GM19438 (cell line): ENCODE data around the gene ARVCF.

ENCODE experiments used
- ATAC-seq: cut with Tn5 transposase; IDR thresholded peaks from one replicate; pipeline ENCODE4 v1.9.1; 2021; ENCODE audit warnings: low read depth; ENCODE audit not compliant: unreplicated experiment

Gene ARVCF

DNA sequence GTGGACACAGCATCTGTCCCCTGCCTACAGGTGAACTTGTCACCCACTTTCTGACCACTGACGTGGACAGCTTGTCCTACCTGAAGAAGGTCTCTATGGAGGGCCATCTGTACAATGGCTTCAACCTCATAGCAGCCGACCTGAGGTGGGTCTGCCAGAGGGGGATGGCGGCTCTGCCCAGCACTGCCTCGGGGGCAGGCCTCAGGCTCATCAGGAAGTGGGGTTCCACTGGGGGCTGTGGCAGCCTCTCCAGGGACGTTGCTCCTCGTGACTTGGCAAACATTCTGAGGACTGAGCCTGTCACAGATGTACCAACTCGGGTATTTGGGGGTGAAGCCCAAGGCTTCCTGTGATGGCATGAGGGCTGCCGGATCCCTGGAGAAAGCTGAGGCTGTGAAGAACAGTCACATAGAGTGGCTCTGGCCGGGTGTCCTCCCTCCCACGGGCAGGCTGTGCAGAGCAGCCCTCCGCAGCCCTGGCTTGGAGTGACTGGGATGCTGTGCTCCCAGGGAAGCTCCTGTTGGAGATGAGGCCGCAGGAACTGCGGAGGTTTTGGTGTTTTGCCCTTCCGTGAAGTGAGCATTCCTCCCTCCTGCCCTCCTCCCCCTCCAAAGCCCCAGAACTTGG is 36.9 kb upstream of the ARVCF start:
- ATAC-seq = no peak

DNA sequence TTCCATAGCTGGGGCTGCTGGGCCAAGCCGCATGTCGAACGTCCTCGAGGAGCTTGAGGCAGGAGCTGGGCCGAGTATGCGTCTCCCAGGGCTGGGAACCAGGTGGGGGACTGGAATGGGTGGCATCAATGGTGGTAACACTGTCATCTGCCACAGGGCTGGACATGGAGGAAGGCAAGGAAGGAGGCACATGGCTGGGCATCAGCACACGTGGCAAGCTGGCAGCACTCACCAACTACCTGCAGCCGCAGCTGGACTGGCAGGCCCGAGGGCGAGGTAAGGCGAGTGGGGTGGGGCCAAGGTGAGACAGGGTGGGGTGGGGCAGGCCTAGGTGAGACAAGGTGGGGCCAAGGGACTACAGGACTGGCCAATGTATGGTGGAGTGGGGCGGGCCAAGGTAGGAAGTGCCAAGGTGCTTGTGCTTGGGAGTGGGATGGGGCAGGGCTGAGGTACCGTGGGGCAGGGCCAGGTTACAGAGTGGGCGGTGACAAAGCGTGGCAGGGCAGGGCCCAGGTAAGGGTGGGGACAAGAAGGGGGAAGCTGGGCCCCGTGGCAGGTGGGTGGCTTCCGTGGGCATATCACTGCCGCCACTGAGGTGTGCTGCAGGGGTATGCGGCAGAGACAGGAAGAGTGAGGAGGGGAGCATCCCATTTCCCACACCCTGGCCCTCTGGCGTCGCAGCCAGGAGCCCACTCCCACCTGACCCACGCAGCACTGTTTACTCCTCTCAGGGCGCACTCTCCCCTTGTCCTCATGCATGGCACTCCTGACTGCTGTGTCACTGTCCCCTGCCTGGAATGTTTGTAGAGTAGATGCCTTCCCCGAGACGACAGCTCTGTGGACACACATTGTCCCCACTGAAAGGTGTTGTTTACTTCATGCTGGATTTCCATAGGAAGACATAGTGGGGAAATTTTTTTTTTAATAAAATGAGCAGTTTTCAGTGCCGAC is 36.0 kb upstream of the ARVCF start:
- no peak for ATAC-seq

DNA sequence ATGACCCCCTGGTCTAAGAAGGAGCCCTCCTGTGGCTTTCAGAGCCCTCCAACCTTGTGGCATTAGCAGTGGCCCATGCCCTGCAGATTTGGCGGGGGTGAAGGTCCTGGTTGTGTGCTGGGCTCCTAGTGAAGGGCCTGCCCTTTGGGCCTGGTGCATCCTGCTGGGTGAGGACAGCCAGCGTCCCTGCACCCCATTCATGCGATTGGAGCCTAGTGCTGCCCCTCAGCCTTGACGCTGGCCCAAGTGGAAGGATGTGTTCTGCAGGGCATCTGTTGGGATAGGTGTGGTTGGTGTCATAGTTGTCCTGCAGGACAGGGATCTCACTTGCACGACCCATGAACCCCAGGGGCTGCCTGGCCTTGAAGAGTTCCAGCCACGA is 35.3 kb upstream of the ARVCF start:
- no peak for ATAC-seq

DNA sequence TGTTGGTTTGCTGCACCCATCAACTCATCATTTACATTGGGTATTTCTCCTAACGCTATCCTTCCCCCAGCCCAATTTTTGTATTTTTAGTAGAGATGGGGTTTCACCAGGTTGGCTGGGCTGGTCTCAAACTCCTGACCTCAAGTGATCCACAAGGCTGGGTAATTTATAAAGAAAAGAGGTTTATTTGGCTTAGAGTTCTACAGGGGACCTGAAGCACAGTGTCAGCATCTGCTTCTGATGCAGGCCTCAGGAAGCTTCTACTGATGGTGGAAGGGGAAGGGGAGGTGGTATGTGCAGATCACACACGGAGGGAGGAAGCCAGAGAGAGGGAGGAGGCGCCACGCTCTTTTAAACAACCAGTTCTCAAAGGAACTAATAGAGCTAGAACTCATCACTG is 30.1 kb upstream of the ARVCF start:
- ATAC-seq = no peak

DNA sequence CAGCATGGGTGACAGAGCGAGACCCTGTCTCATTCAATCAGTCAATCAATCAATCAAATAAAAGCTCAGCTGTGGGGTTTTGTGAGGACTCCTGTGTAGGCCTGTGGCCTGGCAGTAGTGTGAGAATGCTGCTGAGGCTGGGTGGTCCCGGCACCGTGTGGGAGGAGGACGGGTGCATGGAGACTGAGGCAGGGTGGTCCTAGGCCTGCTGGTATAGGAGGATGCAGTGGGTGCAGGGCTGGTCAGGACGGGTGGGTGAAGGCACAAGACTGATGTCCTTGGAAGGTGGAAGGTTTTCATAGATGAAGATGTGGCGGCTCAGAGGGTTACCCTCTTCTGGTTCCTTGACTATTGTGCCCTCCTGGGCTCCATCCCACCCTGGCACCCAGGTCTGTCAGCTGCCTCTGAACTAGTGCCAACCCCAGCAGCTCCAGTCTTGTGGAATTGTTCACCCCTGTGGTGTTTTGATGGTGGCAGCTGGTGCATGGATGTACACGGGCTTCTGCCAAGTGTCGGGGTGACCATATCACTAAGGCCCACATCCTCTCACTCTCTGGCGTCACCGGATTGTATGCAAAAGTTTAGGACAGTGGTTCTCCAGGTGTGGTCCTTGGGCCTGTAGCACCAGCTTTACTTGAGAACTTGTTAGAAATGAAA is 28.0 kb upstream of the ARVCF start:
- no peak for ATAC-seq

DNA sequence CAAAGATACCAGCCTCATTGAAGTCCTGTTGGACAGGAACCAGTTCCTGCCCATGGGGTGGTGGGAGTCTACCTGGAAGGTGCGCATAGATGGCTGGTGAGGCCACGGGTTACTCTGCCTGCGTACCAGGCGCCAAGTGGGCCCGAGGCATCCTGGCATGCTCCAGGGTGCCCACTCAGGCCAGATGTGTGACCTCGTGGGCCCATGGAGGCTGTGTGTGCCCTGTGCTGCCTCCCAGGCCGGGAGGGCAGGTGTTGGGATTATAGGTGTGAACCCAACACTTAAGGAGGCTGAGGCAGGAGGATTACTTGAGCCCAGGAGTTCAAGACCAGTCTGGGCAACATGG is 27.3 kb upstream of the ARVCF start:
- no peak for ATAC-seq

DNA sequence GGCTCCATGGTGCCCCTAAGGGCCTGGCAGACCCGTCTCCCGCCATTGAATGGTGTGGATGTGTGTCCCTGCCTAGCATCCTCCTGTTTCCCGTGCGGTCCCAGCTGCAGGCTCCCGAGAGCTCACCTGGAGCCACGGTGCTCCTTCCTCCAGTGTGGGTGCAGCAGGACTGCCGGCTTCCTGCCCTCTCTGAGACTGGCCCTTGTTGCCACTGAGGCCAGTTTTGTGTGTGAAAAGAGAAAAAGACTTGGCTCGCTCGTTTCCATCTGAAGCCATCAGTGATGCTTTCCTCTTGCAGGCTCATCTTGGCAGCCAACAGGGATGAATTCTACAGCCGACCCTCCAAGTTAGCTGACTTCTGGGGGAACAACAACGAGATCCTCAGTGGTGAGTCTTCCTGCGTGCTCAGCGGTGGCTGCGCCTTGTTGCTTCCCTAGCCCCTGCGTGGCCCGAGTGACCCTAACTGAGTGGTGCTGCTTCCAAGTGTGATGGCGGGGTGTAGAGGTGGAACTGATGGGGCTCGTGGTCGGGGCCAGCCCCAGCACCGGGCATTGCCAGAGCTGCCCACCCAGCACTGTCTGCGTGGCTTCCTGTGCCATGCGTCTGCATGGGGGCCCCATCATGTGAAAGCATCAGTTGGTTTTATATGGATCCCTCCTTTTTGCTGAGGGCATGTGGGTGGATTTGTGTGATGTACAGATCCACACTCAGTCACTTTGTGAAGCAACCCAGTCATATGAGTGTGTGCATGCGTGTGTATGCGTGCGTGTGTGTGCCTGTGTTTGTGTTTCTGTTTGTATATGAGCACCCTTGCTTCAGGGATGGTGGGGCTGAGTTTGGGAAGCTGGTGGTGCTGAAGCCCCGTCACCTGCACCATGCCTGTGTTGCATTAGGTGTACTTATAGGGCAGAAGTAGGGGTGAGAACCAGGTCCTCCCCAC is 26.7 kb upstream of the ARVCF start:
- ATAC-seq = no peak

DNA sequence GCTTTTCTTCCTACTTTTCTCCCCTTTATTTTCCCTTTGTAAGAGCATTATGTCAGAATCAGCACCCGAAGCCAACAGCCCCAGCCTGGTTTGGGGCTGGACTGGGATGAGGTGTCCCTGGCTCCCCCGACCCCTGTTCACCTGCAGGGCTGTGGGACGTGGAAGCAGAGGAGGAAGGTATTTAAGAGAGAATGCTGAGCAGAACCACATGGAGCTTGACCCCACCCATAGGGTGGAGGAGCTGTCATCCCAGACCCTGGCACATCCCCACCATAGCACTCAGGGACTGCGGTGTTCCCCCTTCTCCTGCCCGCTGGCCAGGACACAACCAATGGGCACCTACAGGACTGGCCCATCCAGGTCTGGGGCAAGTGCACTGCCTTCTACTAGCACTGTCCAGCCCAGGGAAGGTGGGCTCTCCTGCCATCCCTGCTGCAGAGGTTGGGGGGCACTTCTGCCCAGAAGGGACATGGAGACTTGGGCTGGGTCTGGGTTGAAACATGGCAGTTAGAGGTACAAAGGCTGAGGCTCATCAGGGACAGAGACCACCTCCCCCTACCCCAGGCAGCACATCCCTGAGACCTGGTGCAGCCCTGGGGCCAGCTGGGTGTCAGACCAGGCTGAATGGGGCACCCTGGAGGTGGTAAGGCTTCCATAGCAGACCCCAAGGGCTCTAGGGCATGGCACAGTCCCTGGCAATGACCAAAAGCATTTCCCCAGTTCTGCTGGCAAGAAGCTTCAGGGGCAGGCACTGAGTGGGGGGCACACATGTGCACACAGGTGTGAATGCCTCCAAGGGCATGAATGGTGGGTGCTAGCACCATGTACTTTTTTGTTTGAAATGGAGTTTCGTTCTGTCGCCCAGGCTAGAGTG is 23.9 kb upstream of the ARVCF start:
- ATAC-seq = no peak

DNA sequence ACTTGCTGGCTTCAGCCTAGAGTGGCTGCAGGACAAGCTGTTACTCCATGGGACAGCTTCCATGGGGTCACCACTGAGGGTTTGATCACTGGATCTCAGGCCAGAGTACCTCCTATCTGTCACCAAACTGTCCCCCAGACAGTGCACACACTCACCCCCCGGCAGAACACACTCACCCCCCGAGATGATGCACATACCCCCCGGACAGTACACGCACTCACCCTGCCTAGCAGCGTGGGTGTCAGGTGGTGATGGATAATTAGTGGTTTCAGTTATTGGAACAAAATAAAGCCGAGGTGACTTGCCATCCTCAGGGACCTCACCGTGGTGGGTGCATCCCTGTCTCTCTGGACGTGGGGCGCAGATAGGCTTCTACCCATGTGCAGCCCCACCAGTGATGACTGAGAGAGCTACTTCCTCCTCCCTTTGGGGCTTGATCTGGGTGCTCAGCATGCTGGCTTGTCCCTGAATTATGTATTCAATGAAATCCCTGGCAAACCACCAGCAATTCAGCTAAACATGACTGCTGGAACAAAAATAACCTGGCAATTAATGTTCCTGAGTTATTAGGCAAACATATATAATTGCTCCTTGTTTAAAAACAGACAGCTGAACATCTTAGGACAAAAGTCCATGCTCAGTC is 23.2 kb upstream of the ARVCF start:
- ATAC-seq = no peak

DNA sequence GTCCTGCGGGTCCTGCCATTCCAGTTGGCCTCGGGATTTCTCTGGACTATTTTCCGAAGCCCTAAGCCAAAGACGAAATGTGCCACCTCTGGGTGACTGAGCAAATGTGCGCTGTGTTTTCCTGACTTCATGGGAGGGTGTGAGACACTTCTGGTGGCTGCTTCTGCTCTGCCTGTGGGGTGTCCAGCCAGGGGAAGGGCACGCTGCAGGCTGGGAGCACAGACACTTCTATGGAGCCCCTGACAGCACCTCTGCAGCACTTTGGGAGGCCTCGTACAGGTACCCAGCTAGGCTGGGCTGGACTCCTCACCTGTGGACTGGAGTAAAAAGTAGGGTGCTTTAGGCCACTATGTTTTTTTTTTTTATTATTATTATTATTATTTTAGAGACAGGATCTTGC is 22.0 kb upstream of the ARVCF start:
- no peak for ATAC-seq

DNA sequence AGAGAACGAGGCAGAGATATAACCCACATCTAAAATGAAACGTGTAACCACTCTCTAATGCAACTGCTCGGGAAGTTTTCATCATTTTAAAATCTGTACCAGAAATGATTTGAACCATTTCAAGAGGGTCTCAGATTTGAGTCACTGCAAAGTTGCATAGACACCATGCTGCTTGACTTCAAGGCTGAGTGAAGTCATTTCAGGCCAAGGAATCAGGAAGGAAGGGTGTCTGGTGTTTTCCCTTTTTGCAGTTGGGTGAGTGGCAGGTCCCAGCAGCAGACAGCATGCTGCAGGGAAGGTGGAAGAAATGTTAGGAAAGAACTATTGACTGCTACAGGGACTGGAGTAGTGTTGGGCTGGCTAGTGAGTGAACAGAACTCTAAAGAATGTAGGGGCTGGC is 20.8 kb upstream of the ARVCF start:
- ATAC-seq = no peak

DNA sequence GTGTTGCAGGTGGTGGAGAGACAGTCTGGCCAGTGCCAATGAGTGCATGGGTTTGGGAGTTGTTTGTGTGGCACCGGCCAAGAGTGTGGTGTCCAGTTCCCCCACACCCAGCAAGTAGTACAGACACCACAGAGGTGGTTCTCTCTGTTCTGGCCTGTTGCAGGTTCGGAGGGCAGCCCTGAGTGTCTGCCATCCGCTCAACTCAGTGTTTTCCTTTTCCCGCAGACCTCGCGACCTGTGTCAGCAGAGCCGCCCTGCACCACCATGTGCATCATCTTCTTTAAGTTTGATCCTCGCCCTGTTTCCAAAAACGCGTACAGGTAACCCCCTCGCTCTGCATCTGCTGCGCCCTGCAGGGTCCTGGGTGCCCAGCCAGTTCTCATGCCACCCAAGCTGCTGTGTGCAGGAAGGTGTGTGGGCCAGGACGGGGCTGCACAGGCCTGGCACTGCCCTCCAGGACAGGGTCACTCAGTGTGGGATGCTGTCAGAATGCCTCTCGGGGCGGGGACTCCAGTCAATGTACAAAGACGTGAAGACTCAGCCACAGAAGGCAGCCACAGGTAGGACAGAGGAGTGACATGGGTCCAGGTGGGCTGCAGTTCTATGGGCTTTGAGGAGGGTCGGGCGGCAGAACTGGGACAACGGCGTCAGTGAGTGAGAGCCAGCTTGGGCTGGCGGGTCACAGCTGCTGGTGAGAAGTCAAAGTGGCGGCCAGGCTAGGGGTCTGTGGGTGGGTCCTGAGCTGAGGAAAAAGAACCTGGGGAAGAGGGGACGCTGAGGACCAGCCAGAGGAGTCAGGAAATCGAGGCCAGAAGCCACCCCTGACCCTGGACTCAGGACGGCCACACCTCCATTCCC is 20.1 kb upstream of the ARVCF start:
- no peak for ATAC-seq

DNA sequence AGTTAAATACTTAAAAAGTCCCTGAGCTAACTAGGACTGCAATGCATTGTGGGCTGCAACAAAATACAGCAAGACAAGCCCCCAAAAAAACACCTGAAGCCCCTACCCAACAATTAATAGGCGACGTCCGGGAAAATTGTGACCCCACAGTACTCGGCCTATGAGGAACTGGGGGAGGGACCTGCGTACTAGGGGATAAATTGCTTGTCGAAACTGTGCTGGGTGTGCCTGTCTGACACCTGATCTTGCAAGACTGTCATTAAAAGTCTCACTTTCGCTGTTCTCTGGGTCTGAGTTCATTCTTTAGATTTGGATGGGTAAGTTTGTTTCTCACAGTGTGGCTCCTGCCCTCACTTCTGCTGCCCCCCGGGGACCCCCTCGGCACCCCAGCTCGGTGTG is 19.5 kb upstream of the ARVCF start:
- no peak for ATAC-seq

DNA sequence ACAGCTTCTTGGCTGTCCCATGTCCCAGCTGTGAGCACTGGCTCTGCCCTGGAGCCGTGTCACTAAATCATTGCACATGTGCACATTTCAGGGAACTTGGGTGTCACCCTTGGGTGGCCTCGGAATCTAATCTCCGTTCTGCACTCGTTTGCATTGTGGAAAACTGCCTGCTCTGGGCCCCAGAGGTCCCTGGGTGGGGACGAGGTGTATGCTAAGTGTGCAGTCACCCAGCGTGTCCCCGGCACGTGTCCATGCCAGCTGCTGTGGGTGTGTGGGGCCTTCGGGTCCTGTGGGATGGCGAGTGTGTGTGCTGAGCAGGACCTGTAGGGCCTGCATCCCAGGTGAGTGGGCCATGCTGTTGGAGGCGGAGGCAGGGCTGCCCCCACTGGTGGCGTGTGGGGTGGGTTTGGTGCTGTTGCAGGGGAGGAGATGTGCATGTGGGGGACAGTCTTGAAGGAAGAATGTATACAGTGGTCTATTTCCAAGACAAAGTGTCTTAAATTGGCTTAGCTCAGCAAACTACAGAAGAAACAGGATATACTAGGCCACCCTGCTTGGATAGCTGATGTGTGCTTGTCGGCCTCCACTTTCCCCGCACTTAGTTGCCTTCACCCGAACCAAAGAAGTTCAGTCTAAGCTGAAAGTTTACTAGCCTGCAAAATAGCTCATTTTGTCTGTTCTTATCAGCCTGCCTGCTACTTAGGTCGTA is 18.9 kb upstream of the ARVCF start:
- ATAC-seq = no peak

DNA sequence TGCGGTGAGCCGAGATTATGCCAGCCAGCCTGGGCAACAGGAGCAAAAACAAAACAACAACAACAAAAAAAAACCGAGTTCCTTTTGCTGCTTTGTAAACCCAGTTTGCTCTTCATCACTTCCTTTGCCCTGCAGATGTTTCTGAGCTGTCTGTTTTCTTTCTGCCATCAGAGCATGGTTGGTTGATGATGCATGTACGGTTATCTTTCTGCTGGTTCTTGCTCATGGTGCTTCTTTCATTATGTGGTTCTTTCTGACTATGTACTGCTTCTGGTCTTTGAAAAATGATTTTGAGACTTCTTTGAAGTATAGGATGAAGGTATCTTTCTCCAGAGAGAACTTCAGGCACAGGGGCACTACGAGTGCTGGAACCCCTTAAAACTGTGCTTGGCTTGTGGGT is 17.5 kb upstream of the ARVCF start:
- ATAC-seq = no peak

DNA sequence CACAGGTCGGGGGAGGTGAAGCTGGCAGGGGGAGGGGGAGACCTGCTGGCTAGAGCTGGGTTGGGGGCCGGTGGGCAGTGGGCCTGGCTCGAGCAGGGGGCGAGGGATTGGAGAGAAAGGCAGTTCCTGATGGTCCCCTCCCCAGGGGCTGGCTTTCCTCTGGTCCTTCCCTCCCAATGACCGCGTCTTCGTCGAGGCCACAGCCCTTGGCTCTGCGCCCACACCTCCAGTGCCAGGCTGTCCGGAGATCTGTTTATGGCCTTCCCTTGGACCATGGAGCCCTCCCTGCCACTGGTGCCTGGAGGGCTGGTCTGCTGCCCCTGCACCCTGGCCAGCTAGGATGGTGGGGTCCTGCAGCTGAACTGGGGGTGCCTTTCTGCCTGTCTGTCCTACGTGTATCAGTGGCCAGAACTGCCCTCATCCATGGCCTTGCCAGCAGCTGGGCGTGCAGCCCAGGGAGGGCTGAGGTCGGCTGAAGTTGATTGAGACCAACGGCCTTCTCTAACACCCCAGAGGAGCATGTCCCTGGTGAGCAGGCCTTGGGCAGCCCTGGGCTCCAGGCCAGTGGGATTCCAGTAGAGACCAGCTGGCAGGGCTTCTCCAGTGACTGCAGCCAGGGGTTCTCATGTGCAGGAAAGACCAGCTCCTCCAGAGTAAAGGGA is 16.6 kb upstream of the ARVCF start:
- no peak for ATAC-seq

DNA sequence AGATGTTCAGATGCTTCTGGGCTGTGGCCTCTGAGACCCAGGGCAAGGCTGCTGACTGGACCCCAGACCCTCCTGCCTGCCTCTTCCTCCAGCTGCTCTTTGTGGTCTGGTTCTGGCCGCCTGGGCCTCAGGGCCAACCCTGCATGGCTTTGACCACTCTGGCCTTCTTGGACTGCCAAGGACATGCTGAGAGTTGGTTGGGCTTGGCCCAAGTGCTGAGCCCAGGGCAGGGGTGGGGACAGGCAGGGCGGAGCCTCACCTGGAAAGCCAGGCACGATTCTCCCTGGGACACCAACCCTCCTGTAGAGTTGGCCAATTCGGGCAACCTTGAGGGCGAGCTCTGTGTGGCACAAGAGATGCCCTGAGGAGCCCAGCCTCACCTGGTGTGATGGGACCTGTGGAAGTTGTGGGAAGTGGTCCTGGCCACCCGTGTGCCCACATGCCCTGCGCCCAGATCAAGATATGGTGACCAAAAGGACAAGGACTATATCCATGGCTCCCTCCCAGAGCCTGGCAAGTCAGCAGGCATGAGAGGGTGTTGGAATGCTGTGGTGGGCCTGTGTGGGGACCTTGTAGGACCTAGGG is 15.9 kb upstream of the ARVCF start:
- ATAC-seq = no peak
